Fibroblast of the aortic adventitia (primary cell): ENCODE measurements around the gene MXI1. TPM values are rescaled to one million over a fixed set of nuclear protein-coding genes. Genes with fewer than 3 reads are reported as not detected.

ENCODE experiments used
- DNase-seq: peaks from one replicate; pipeline ENCODE4 v3.0.0-alpha.2; 2010; ENCODE audit warnings: low read depth
- H3K4me3 ChIP-seq: 2 replicates; pipeline ENCODE4 v1.5.1; 2011; ENCODE audit warnings: low read depth, mild to moderate bottlenecking, control low read depth, low read length, moderate library complexity
- CTCF ChIP-seq: IDR thresholded peaks from 2 replicates; pipeline ENCODE4 v1.5.1; 2011; ENCODE audit warnings: mild to moderate bottlenecking, low read length, control low read depth, inconsistent platforms; ENCODE audit not compliant: insufficient read depth
- total RNA-seq: library from RNA; depleted of rRNA; stranded (reverse); fragments of >200 nt; gene quantifications from 2 replicates; pipeline ENCODE4 v1.2.3, GENCODE V29; 2012; ENCODE audit warnings: low replicate concordance

Gene MXI1
- total RNA-seq, 1 donor: 20.3 TPM

GRCh38 chr10:110274072-110274627 is 66.7 kb downstream of the MXI1 start:
- H3K4me3 ChIP-seq: no peak overlapping the region
- TF ChIP-seq CTCF: no peak
- DNase-seq: no peak

- H3K4me3 ChIP-seq: no peak overlapping the region
- DNase-seq: no peak
- no peak for TF ChIP-seq CTCF
Measured at GRCh38 chr10:110274647-110275046, 67.2 kb downstream of the MXI1 start.

- no peak overlapping the region for H3K4me3 ChIP-seq
- TF ChIP-seq CTCF: no peak
- DNase-seq: no peak
Measured at GRCh38 chr10:110275128-110275729, 67.8 kb downstream of the MXI1 start.

- no peak for TF ChIP-seq CTCF
- no peak for DNase-seq
- H3K4me3 ChIP-seq: no peak overlapping the region
Measured at GRCh38 chr10:110276603-110277002, 69.2 kb downstream of the MXI1 start.

- TF ChIP-seq CTCF: no peak
- H3K4me3 ChIP-seq: no peak overlapping the region
- DNase-seq: no peak
Measured at GRCh38 chr10:110277591-110277990, 70.2 kb downstream of the MXI1 start.

GRCh38 chr10:110278562-110279406 is 71.4 kb downstream of the MXI1 start:
- DNase-seq: no peak
- no peak overlapping the region for H3K4me3 ChIP-seq
- no peak for TF ChIP-seq CTCF
